GM12873 (cell line): ENCODE measurements around the gene MRPL34.

ENCODE experiments used
- TF ChIP-seq, protein P1 (sequence below): IDR thresholded peaks from 2 replicates; pipeline ENCODE4 v1.5.1; 2012; ENCODE audit warnings: low read depth, mild to moderate bottlenecking, moderate library complexity, low read length, control low read depth; ENCODE audit not compliant: insufficient read depth; ENCODE audit errors: missing control alignments

The MRPL34 gene

DNA sequence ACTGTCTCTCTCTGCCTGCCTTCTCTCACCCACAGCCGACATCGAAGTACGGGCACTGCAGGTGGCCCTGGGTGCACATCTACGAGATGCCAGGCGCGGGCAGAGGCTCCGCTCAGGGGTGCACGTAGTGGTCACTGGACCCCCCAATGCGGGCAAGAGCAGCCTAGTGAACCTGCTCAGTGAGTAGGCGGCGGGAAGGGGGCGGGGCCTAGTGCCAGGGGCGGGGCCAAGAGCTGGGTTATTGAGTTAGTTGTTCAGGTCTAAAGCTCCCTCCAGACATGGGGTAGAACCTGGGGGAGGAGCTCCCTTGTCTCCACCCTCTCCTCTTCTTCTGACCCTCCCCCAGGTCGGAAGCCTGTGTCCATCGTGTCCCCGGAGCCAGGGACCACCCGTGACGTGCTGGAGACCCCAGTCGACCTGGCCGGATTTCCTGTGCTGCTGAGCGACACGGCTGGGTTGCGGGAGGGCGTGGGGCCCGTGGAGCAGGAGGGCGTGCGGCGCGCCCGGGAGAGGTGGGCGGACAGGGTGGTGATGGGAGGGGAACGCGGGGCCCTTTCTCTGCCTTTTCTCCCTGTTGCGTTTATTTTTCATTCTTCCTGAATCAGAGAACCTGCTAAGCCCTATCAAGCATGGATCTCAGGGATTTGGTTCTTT, 33.5 kb downstream of the MRPL34 start:
- TF ChIP-seq, protein P1, sequence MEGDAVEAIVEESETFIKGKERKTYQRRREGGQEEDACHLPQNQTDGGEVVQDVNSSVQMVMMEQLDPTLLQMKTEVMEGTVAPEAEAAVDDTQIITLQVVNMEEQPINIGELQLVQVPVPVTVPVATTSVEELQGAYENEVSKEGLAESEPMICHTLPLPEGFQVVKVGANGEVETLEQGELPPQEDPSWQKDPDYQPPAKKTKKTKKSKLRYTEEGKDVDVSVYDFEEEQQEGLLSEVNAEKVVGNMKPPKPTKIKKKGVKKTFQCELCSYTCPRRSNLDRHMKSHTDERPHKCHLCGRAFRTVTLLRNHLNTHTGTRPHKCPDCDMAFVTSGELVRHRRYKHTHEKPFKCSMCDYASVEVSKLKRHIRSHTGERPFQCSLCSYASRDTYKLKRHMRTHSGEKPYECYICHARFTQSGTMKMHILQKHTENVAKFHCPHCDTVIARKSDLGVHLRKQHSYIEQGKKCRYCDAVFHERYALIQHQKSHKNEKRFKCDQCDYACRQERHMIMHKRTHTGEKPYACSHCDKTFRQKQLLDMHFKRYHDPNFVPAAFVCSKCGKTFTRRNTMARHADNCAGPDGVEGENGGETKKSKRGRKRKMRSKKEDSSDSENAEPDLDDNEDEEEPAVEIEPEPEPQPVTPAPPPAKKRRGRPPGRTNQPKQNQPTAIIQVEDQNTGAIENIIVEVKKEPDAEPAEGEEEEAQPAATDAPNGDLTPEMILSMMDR: no peak

DNA sequence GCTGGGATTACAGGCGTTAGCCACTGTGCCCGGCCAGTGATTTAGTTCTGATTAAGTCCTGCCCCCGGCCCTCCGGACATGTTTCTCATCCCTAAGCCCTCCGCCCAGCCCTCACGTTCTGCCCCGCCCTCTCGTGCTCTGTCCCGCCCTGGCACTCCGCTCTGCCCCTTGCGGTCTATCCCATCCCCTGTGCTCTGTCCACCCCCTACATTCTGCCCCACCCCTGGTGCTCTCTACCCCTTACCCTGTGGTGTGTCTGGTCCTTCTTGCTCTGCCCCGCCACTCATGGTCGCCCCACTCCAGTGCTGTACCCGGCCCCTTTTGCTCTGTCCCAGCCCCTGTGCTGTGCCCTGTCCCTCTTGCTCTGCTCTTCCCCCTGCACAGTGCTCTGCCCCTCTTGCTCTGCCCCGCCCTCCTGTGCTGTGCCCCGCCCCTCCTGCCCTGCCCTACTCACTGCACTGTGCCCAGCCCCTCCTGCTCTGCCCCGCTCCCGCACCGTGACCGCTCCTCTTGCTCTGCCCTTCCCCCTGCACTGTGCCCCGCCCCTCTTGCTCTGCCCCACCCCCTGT, 34.7 kb downstream of the MRPL34 start:
- TF ChIP-seq, protein P1: no peak

DNA sequence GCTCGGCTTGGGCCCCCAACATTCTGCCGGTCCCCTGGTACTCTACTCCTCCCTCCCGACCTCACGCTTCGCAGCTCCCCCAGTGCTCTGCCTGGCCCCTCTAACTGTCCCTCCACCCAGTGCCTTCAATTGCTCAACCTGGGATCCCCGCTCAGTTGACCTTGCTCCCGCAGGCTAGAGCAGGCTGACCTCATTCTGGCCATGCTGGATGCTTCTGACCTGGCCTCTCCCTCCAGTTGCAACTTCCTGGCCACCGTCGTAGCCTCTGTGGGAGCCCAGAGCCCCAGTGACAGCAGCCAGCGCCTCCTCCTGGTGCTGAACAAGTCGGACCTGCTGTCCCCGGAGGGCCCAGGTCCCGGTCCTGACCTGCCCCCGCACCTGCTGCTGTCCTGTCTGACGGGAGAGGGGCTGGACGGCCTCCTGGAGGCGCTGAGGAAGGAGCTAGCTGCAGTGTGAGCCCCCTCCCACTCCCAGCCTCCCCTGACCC, 35.2 kb downstream of the MRPL34 start:
- TF ChIP-seq, protein P1: no peak

- TF ChIP-seq, protein P1: no peak
Measured at GRCh38 chr19:17341386-17341785, 35.7 kb downstream of the MRPL34 start.

- TF ChIP-seq, protein P1: no peak
Measured at GRCh38 chr19:17341845-17342244, 36.2 kb downstream of the MRPL34 start.

DNA sequence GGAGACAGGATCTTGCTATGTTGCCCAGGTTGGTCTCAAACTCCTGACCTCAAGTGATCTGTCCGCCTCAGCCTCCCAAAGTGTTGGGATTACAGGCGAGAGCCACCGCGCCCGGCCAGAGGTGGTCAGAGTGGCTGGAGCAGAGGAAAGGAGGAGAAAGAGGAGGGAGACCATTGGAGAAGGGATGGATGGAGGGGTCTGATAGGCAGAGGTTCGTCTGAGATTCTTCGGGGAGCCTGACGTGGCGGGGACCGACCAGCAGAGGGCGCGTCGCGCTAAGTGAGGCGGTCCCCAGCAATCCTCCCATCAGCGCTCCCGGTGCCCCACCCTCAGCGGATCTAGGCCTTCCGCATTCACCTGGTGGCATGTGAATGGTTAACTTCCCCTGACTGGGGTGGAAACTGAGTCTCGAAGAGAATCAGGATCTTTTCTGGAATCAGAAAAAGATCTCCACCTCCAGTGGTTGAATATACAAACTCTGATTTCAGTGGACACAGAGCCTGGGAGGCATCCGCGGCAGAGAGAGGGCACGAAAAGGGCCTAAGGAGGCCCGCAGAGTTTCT, 40.5 kb downstream of the MRPL34 start:
- TF ChIP-seq, protein P1: peak; percentile 98

DNA sequence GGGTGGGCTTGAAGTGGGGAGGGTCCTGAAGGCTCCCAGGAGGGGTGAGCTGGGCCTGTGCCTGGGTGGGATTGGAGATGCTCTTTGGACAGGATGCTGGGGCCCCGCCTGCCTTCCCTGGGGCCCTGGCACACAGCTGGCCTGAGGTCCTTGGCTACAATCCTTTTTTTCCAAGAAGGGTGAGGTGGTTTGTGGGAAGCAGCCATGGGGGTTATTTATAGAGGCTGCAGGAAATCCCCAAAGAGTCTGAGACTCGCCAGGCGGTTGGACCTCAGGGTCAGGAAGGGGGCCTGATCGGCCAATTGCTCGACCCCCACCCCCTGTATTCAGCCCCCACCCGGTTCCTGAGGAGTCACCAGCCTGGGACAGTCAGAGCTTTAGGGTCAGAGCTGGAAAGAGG, 41.7 kb downstream of the MRPL34 start:
- TF ChIP-seq, protein P1: no peak
